HEK293 (cell line): ENCODE data around the gene GBGT1.

Experiments
- CTCF ChIA-PET: fragments of 350-600 bp; formaldehyde crosslinking; extraction: SDS; loops from one replicate; lab custom pipeline; 2021; ENCODE audit warnings: antibody characterized with exemption; lab: Yijun Ruan, JAX
- POLR2A ChIA-PET: fragments of 300-600 bp; formaldehyde crosslinking; extraction: SDS; loops from one replicate; lab custom pipeline; 2020; ENCODE audit warnings: antibody characterized with exemption, inconsistent platforms; lab: Yijun Ruan, JAX
- H3K27ac ChIP-seq: fragments of 200-500 bp; sonication (Bioruptor generic); 2 replicates; pipeline ENCODE4 v1.5.1; 2014; ENCODE audit warnings: low read depth, low read length, control low read depth, inconsistent platforms; ENCODE audit errors: extremely low read depth
- H3K36me3 ChIP-seq, 2 experiments: fragments of 200-500 bp in 1 of 2; sonication (Bioruptor generic) in 1 of 2; 1 replicate in 1 of 2; 2 replicates in 1 of 2; pipeline ENCODE4 v1.5.1; 2014 to 2017; ENCODE audit warnings: inconsistent platforms in 2 of 2, low read length in 2 of 2; ENCODE audit not compliant: control insufficient read depth in 2 of 2, insufficient read depth in 1 of 2
- H3K4me1 ChIP-seq: fragments of 200-500 bp; sonication (Bioruptor generic); 2 replicates; pipeline ENCODE4 v1.5.1; 2014; ENCODE audit warnings: mild to moderate bottlenecking, low read length, inconsistent platforms; ENCODE audit not compliant: control insufficient read depth, insufficient read depth
- H3K4me3 ChIP-seq: 2 replicates; pipeline ENCODE4 v1.5.1; 2011; ENCODE audit warnings: low read depth, mild to moderate bottlenecking, control low read depth, low read length, moderate library complexity
- H3K9me3 ChIP-seq: fragments of 200-500 bp; sonication (Bioruptor generic); 2 replicates; pipeline ENCODE4 v1.5.1; 2014; ENCODE audit warnings: low read depth, low read length, inconsistent platforms; ENCODE audit not compliant: control insufficient read depth, insufficient read depth
- BCL6B ChIP-seq: fragments of 450-650 bp; formaldehyde crosslinking; IDR thresholded peaks from 2 replicates; pipeline ENCODE4 v1.5.1; 2017; ENCODE audit warnings: missing biosample characterization, missing genetic modification characterization
- GLIS1 ChIP-seq: fragments of 450-650 bp; formaldehyde crosslinking; IDR thresholded peaks from 2 replicates; pipeline ENCODE4 v1.5.1; 2016; ENCODE audit warnings: missing biosample characterization, missing genetic modification characterization
- TRIM28 ChIP-seq: IDR thresholded peaks from 2 replicates; pipeline ENCODE4 v1.6.1; 2011; ENCODE audit warnings: low read length, control low read depth, borderline replicate concordance
- ZIC2 ChIP-seq: fragments of 450-650 bp; formaldehyde crosslinking; IDR thresholded peaks from 2 replicates; pipeline ENCODE4 v1.5.1; 2016; ENCODE audit warnings: missing biosample characterization, missing genetic modification characterization
- ZNF155 ChIP-seq: fragments of 450-650 bp; formaldehyde crosslinking; IDR thresholded peaks from 2 replicates; pipeline ENCODE4 v1.5.1; 2016; ENCODE audit warnings: missing biosample characterization, missing genetic modification characterization
- ZNF223 ChIP-seq: fragments of 450-650 bp; formaldehyde crosslinking; IDR thresholded peaks from 2 replicates; pipeline ENCODE4 v1.5.1; 2016; ENCODE audit warnings: missing biosample characterization, missing genetic modification characterization
- ZNF266 ChIP-seq: fragments of 450-650 bp; formaldehyde crosslinking; IDR thresholded peaks from 2 replicates; pipeline ENCODE4 v1.5.1; 2016; ENCODE audit warnings: missing biosample characterization, missing genetic modification characterization, low read depth
- ZNF423 ChIP-seq: fragments of 450-650 bp; formaldehyde crosslinking; IDR thresholded peaks from 2 replicates; pipeline ENCODE4 v1.5.1; 2016; ENCODE audit warnings: missing biosample characterization, missing genetic modification characterization
- ZNF621 ChIP-seq: fragments of 450-650 bp; formaldehyde crosslinking; IDR thresholded peaks from 2 replicates; pipeline ENCODE4 v1.5.1; 2017; ENCODE audit warnings: missing biosample characterization, missing genetic modification characterization
- ZNF837 ChIP-seq: fragments of 450-650 bp; formaldehyde crosslinking; IDR thresholded peaks from 2 replicates; pipeline ENCODE4 v1.5.1; 2016; ENCODE audit warnings: missing biosample characterization, missing genetic modification characterization
- ZSCAN23 ChIP-seq: fragments of 450-650 bp; formaldehyde crosslinking; IDR thresholded peaks from 2 replicates; pipeline ENCODE4 v1.5.1; 2016; ENCODE audit warnings: missing biosample characterization, missing genetic modification characterization
- TF ChIP-seq, protein P1 (sequence below): fragments of 450-650 bp; formaldehyde crosslinking; IDR thresholded peaks from 2 replicates; pipeline ENCODE4 v1.5.1; 2016; ENCODE audit warnings: missing biosample characterization, missing genetic modification characterization

GBGT1 gene

DNA sequence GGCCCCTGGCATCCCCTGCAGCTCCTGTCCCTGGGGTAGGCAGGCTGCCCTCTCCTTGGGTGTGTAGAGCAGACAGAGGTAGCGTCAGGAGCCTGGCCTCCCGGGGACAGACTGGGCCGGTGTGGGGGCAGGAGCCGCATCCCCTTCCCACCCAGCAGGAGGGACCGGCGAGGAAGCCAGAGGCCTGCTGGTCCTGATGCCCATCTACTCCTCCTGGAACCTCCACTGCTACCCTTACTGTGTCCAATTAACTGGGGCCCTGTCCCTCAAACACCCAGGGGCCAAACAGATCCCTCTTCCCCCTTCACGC, 58.3 kb downstream of the GBGT1 start:
- peaks cover 0 to 95% of the 10 kb centered on the region in 2 experiments; a peak in 2 of 3 replicates for H3K36me3 ChIP-seq
- no peaks in the 10 kb centered on the region for H3K4me1 ChIP-seq
- H3K4me3 ChIP-seq = no peak overlapping the region
- H3K27ac ChIP-seq = no peak overlapping the region
- ChIA-PET POLR2A (interaction anchor here (1.5 to 1.6 kb wide), 2 partner anchors 39 to 75 kb away, joined by 3 to 4 read pairs; partner anchors contain the start of gene GTF3C5), CTCF (interaction anchor here (0.6 to 22.4 kb wide), 4 partner anchors 9 to 67 kb away, joined by 3 to 342 read pairs (median 6); no protein-coding TSS in a partner anchor)
- H3K9me3 ChIP-seq = no peaks in the 10 kb centered on the region
- TF ChIP-seq ZNF266 (no peak), ZIC2 (tag by site-specific recombination) (peak; percentile 37)
- TF ChIP-seq, all 188 proteins: peak for 1

- CTCF ChIA-PET = interaction anchor here (0.9 to 22.4 kb wide), 3 partner anchors 9 to 68 kb away, joined by 3 to 342 read pairs (median 8); no protein-coding TSS in a partner anchor
- no peaks in the 10 kb centered on the region for H3K4me1 ChIP-seq
- POLR2A ChIA-PET = interaction anchor here (1.6 kb wide), 1 partner anchor 39 kb away, joined by 4 read pairs; no protein-coding TSS in a partner anchor
- H3K36me3 ChIP-seq = peaks cover 0 to 95% of the 10 kb centered on the region in 2 experiments; a peak in 2 of 3 replicates
- TF ChIP-seq GLIS1 (tag by site-specific recombination) (peak; percentile 87; the same call in 1 of the 2 replicates), ZNF837 (no peak)
- H3K4me3 ChIP-seq = no peak overlapping the region
- no peak overlapping the region for H3K27ac ChIP-seq
- no peaks in the 10 kb centered on the region for H3K9me3 ChIP-seq
These were observed 58.8 kb downstream of the GBGT1 start for GRCh38 chr9:133104718-133105460.

DNA sequence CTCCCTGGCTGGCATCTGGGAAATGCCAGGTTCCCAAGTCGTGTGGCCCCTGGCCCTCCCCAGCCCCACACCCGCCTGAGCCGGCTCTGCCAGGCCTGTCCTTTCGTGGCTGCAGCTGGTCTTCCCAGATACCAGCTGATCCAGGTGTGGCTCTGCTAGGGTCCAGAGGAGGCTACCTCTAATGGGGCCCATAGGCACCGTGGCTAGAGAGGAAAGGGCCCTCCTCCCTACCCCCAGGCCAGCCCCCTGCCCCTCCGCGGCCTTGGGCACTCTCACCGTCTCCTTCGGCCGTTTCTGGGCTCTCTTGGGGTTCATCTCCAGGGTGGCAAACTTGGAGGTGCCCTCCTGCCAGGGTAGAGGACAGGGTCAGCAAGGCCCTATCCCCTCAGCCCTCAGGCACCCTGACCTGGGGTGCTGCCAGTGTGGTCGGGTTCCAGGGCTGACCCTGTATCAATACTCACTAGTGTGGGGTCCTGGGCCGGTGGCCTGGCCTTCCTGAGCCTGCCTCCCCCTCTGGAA, 59.7 kb downstream of the GBGT1 start:
- POLR2A ChIA-PET = no interaction called here
- Histone ChIP-seq H3K4me3 (no peak overlapping the region), H3K36me3 (peaks cover 0 to 96% of the 10 kb centered on the region in 2 experiments; a peak in 2 of 3 replicates), H3K27ac (no peak overlapping the region)
- no peak for TF ChIP-seq ZNF223 (tag by site-specific recombination)
- no peak for TF ChIP-seq BCL6B (tag by site-specific recombination)
- TF ChIP-seq ZNF155 (tag by site-specific recombination) = no peak
- TF ChIP-seq ZNF621 (tag by site-specific recombination) = no peak
- no peak for TF ChIP-seq ZSCAN23 (tag by site-specific recombination)
- TF ChIP-seq, protein P1, sequence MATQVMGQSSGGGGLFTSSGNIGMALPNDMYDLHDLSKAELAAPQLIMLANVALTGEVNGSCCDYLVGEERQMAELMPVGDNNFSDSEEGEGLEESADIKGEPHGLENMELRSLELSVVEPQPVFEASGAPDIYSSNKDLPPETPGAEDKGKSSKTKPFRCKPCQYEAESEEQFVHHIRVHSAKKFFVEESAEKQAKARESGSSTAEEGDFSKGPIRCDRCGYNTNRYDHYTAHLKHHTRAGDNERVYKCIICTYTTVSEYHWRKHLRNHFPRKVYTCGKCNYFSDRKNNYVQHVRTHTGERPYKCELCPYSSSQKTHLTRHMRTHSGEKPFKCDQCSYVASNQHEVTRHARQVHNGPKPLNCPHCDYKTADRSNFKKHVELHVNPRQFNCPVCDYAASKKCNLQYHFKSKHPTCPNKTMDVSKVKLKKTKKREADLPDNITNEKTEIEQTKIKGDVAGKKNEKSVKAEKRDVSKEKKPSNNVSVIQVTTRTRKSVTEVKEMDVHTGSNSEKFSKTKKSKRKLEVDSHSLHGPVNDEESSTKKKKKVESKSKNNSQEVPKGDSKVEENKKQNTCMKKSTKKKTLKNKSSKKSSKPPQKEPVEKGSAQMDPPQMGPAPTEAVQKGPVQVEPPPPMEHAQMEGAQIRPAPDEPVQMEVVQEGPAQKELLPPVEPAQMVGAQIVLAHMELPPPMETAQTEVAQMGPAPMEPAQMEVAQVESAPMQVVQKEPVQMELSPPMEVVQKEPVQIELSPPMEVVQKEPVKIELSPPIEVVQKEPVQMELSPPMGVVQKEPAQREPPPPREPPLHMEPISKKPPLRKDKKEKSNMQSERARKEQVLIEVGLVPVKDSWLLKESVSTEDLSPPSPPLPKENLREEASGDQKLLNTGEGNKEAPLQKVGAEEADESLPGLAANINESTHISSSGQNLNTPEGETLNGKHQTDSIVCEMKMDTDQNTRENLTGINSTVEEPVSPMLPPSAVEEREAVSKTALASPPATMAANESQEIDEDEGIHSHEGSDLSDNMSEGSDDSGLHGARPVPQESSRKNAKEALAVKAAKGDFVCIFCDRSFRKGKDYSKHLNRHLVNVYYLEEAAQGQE (tag by site-specific recombination) = no peak
- TF ChIP-seq TRIM28 = no peak
- TF ChIP-seq ZNF423 (tag by site-specific recombination) = no peak
- TF ChIP-seq, all 188 proteins: peak for 0
- H3K9me3 ChIP-seq = no peaks in the 10 kb centered on the region
- CTCF ChIA-PET = interaction anchor here (0.6 to 22.4 kb wide), 10 partner anchors 11 to 623 kb away, joined by 3 to 342 read pairs (median 10); partner anchors contain the start of gene RALGDS
- no peaks in the 10 kb centered on the region for H3K4me1 ChIP-seq
